ENCODE data around the gene UEVLD.

UEVLD gene

GRCh38 chr11:18498039-18498438, 90.5 kb downstream of the UEVLD start:
- no peak for TF ChIP-seq CTCF (IDR thresholded peaks at IDR 0.05; ENCODE audit: low read depth, low read length)
- DNase-seq (ENCODE audit: extremely low read depth, low read depth): no peak

- TF ChIP-seq CTCF (IDR thresholded peaks at IDR 0.05; ENCODE audit: low read depth, low read length): no peak
- no peak for DNase-seq (ENCODE audit: extremely low read depth, low read depth)
Observed at GRCh38 chr11:18495703-18496102, 92.8 kb downstream of the UEVLD start.

GRCh38 chr11:18495271-18495670, 93.3 kb downstream of the UEVLD start:
- no peak for DNase-seq (ENCODE audit: extremely low read depth, low read depth)
- TF ChIP-seq CTCF (IDR thresholded peaks at IDR 0.05; ENCODE audit: low read depth, low read length): no peak

- no peak for TF ChIP-seq CTCF (IDR thresholded peaks at IDR 0.05; ENCODE audit: low read depth, low read length)
- DNase-seq (ENCODE audit: extremely low read depth, low read depth): no peak
Observed at GRCh38 chr11:18493310-18493709, 95.2 kb downstream of the UEVLD start.

- TF ChIP-seq CTCF (IDR thresholded peaks at IDR 0.05; ENCODE audit: low read depth, low read length): no peak
- no peak for DNase-seq (ENCODE audit: extremely low read depth, low read depth)
Observed at GRCh38 chr11:18492888-18493287, 95.6 kb downstream of the UEVLD start.

- DNase-seq (ENCODE audit: extremely low read depth, low read depth): no peak
- no peak for TF ChIP-seq CTCF (IDR thresholded peaks at IDR 0.05; ENCODE audit: low read depth, low read length)
Observed at GRCh38 chr11:18491924-18492323, 96.6 kb downstream of the UEVLD start.

GRCh38 chr11:18490736-18491485, 97.6 kb downstream of the UEVLD start:
- DNase-seq (ENCODE audit: extremely low read depth, low read depth): no peak
- TF ChIP-seq CTCF (IDR thresholded peaks at IDR 0.05; ENCODE audit: low read depth, low read length): no peak
